ENCODE data around the gene TAMM41. TPM values are rescaled to one million over a fixed set of nuclear protein-coding genes. Genes with fewer than 3 reads are reported as not detected.

The TAMM41 gene
- total RNA-seq, 4 donors from 2014 or later: 3.6 to 26.8 (median 6.5) TPM

GRCh38 chr3:11825301-11825700, 21.4 kb downstream of the TAMM41 start:
- TF ChIP-seq POLR2AphosphoS5 (IDR thresholded peaks at IDR 0.05) (no peak), CTCF (IDR thresholded peaks at IDR 0.05) (no peak), POLR2A (IDR thresholded peaks at IDR 0.05) (no peak), EP300 (IDR thresholded peaks at IDR 0.05) (no peak)
- WGBS, 2 donors (ENCODE audit: low coverage in 1 of 2): 68 to 78% methylated on average over 3 to 5 of the region's 5 CpGs
- Histone ChIP-seq H3K4me3 (no peak overlapping the region), H3K36me3 (peaks cover 0 to 92% of the 10 kb centered on the region in 2 donors), H3K27ac (no peak overlapping the region), H3K9me3 (no peaks in the 10 kb centered on the region), H3K27me3 (no peaks in the 10 kb centered on the region), H3K4me1 (peaks cover 0 to 11% (median 0%) of the 10 kb centered on the region in 3 donors)
- ATAC-seq: no peak

GRCh38 chr3:11820531-11821041, 26.1 kb downstream of the TAMM41 start:
- peak overlapping the region in 1 of 4 donors; percentile 19 for H3K27ac ChIP-seq
- no peak overlapping the region for H3K4me3 ChIP-seq
- H3K9me3 ChIP-seq: no peaks in the 10 kb centered on the region
- 40 to 56% methylated on average over 1 to 2 of the region's 3 CpGs for WGBS, 2 donors (ENCODE audit: low coverage in 1 of 2)
- peaks cover 0 to 78% of the 10 kb centered on the region in 2 donors for H3K36me3 ChIP-seq
- TF ChIP-seq POLR2AphosphoS5 (IDR thresholded peaks at IDR 0.05) (peak; percentile 9), POLR2A (IDR thresholded peaks at IDR 0.05) (no peak)
- ATAC-seq: no peak
- peaks cover 0 to 20% (median 0%) of the 10 kb centered on the region in 3 donors for H3K4me1 ChIP-seq
- no peaks in the 10 kb centered on the region for H3K27me3 ChIP-seq

GRCh38 chr3:11819146-11819689, 27.5 kb downstream of the TAMM41 start:
- TF ChIP-seq POLR2AphosphoS5 (IDR thresholded peaks at IDR 0.05) (no peak), POLR2A (IDR thresholded peaks at IDR 0.05) (no peak), CTCF (IDR thresholded peaks at IDR 0.05) (no peak), EP300 (IDR thresholded peaks at IDR 0.05) (no peak)
- H3K27ac ChIP-seq: no peak overlapping the region
- peaks cover 0 to 75% of the 10 kb centered on the region in 2 donors for H3K36me3 ChIP-seq
- peaks cover 0 to 20% (median 0%) of the 10 kb centered on the region in 3 donors for H3K4me1 ChIP-seq
- WGBS, 2 donors (ENCODE audit: low coverage in 1 of 2): 86 to 89% methylated on average over 4 of the region's 4 CpGs
- no peak overlapping the region for H3K4me3 ChIP-seq
- H3K27me3 ChIP-seq: no peaks in the 10 kb centered on the region
- no peak for ATAC-seq
- no peaks in the 10 kb centered on the region for H3K9me3 ChIP-seq

- Histone ChIP-seq H3K27me3 (no peaks in the 10 kb centered on the region), H3K4me1 (peaks cover 0 to 20% (median 0%) of the 10 kb centered on the region in 3 donors), H3K36me3 (peaks cover 0 to 70% of the 10 kb centered on the region in 2 donors), H3K27ac (peak overlapping the region in 1 of 4 donors; percentile 2), H3K4me3 (no peak overlapping the region), H3K9me3 (no peaks in the 10 kb centered on the region)
- WGBS, 2 donors (ENCODE audit: low coverage in 1 of 2): 35 to 43% methylated on average over 4 to 5 of the region's 5 CpGs
- TF ChIP-seq POLR2AphosphoS5 (IDR thresholded peaks at IDR 0.05): no peak
- TF ChIP-seq CTCF (IDR thresholded peaks at IDR 0.05): no peak
- no peak for TF ChIP-seq POLR2A (IDR thresholded peaks at IDR 0.05)
- TF ChIP-seq EP300 (IDR thresholded peaks at IDR 0.05): no peak
- no peak for ATAC-seq
Measured at GRCh38 chr3:11818033-11818432, 28.7 kb downstream of the TAMM41 start.

- no peak for TF ChIP-seq POLR2A (IDR thresholded peaks at IDR 0.05)
- no peak for TF ChIP-seq POLR2AphosphoS5 (IDR thresholded peaks at IDR 0.05)
- no peak for TF ChIP-seq CTCF (IDR thresholded peaks at IDR 0.05)
- no peak for TF ChIP-seq EP300 (IDR thresholded peaks at IDR 0.05)
- H3K4me3 ChIP-seq: no peak overlapping the region
- no peaks in the 10 kb centered on the region for H3K27me3 ChIP-seq
- no peaks in the 10 kb centered on the region for H3K9me3 ChIP-seq
- peaks cover 0 to 14% (median 0%) of the 10 kb centered on the region in 3 donors for H3K4me1 ChIP-seq
- 73 to 83% methylated on average over 2 to 4 of the region's 4 CpGs for WGBS, 2 donors (ENCODE audit: low coverage in 1 of 2)
- no peak for ATAC-seq
- peaks cover 0 to 65% of the 10 kb centered on the region in 2 donors for H3K36me3 ChIP-seq
- H3K27ac ChIP-seq: no peak overlapping the region
Measured at GRCh38 chr3:11815111-11815510, 31.6 kb downstream of the TAMM41 start.

Measured in gastroesophageal sphincter (tissue), 4 donors.